HL-60 (cell line): ENCODE results near the gene APBB2.

Experiments
- SPI1 ChIP-seq: IDR thresholded peaks from 2 replicates; pipeline ENCODE4 v1.6.1; 2012; ENCODE audit warnings: low read depth, mild to moderate bottlenecking, borderline replicate concordance
- TF ChIP-seq, protein P1 (sequence below): IDR thresholded peaks from one replicate; pipeline ENCODE4 v1.5.1; 2011; ENCODE audit warnings: low read length, control low read depth, inconsistent platforms; ENCODE audit not compliant: insufficient read depth

DNA sequence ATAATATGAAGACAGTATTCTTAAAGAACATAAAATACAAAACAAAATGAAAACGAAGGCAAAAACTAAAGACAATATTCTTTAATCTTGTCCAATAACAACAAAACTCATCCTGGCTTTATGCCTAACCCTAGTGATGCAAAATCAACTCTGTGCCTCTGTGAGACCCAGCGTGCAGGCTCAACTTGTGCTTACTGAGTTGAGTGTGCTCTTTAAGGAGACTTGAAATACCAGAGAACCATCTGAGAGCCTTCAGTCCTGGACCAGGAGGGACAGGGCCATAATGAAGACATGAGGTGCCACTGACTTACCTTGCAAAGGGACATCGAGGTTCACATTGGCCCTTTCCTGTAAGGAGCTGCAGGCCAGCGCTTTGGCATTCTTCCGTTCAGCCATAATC is 387.5 kb downstream of the APBB2 start:
- TF ChIP-seq, protein P1, sequence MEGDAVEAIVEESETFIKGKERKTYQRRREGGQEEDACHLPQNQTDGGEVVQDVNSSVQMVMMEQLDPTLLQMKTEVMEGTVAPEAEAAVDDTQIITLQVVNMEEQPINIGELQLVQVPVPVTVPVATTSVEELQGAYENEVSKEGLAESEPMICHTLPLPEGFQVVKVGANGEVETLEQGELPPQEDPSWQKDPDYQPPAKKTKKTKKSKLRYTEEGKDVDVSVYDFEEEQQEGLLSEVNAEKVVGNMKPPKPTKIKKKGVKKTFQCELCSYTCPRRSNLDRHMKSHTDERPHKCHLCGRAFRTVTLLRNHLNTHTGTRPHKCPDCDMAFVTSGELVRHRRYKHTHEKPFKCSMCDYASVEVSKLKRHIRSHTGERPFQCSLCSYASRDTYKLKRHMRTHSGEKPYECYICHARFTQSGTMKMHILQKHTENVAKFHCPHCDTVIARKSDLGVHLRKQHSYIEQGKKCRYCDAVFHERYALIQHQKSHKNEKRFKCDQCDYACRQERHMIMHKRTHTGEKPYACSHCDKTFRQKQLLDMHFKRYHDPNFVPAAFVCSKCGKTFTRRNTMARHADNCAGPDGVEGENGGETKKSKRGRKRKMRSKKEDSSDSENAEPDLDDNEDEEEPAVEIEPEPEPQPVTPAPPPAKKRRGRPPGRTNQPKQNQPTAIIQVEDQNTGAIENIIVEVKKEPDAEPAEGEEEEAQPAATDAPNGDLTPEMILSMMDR = no peak
- TF ChIP-seq SPI1 = no peak
